Muscle of leg (tissue), 11 donors: Measurements from ENCODE around the gene TATDN3. TPM values are rescaled to one million over a fixed set of nuclear protein-coding genes. Genes with fewer than 3 reads are reported as not detected.
A peak's percentile ranks its signal among the peaks of the same experiment; 100 is the strongest.

ENCODE experiments used
- DNase-seq: peaks from one replicate; pipeline ENCODE4 v3.0.0; 2013
- H3K27ac ChIP-seq: one replicate; pipeline ENCODE4 v1.5.1; 2013; ENCODE audit warnings: mild to moderate bottlenecking, low read length, control low read depth
- H3K27me3 ChIP-seq: one replicate; pipeline ENCODE4 v1.6.1; 2013; ENCODE audit warnings: low read length; ENCODE audit not compliant: control insufficient read depth, insufficient read depth
- H3K36me3 ChIP-seq: one replicate; pipeline ENCODE4 v1.6.1; 2013; ENCODE audit warnings: low read length; ENCODE audit not compliant: control insufficient read depth, insufficient read depth
- H3K4me1 ChIP-seq: one replicate; pipeline ENCODE4 v1.6.1; 2013; ENCODE audit warnings: low read length; ENCODE audit not compliant: control insufficient read depth, insufficient read depth
- H3K4me3 ChIP-seq: one replicate; pipeline ENCODE4 v1.5.1; 2013; ENCODE audit warnings: low read length, control low read depth
- H3K9me3 ChIP-seq: replicated peaks from 2 replicates; pipeline ENCODE4 v1.6.1; 2013; ENCODE audit warnings: low read depth, low read length; ENCODE audit not compliant: control insufficient read depth
- WGBS: methylation state at CpG from one replicate; pipeline ENCODE4 v1.1.5; 2013; ENCODE audit warnings: missing lambda C conversion rate; ENCODE audit not compliant: insufficient coverage; 5-methylcytosine and 5-hydroxymethylcytosine counted together
- polyA plus RNA-seq, 8 donors: library from polyadenylated mRNA; unstranded; fragments of 120-200 nt; gene quantifications; one replicate each; pipeline versions ENCODE4 v1.2.1 to v1.2.3, GENCODE V29; 2013; ENCODE audit warnings: inconsistent platforms in 1 of 8, low replicate concordance in 1 of 8; ENCODE audit not compliant: insufficient read length in 8 of 8, insufficient read depth in 1 of 8
- total RNA-seq: library from RNA; stranded (reverse); fragments of 120-200 nt; gene quantifications from one replicate; pipeline ENCODE4 v1.2.4, GENCODE V29; 2013

Gene TATDN3
- total and polyA plus RNA-seq, 9 donors: 8.6 to 11.9 (median 10.0) TPM

DNA sequence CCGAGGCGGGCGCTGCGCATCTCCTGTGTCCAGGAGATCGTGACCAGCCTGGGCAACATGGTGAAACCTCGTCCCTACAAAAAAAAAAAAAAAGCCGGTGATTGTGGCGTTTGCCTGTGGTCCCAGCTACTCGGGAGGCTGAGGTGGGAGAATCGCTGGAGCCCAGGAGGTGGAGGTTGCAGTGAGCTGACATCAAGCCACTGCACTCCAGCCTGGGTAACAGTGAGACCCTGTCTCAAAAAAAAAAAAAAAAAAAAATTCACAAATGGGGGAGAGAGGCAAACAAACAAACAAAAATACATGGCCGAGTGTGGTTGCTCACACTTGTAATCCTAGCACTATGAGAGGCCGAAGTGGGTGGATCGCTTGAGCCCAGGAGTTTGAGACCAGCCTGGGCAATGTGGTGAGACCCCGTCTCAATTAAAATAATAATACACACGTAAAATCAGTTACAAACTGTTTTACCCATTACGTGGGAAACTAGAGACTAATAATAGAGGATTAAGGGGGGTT, 758 bp downstream of the TATDN3 start:
- peaks cover 9% of the 10 kb centered on the region for H3K4me1 ChIP-seq
- no peak for DNase-seq
- no peaks in the 10 kb centered on the region for H3K9me3 ChIP-seq
- WGBS: 16% methylated on average over 5 of the region's 16 CpGs
- H3K4me3 ChIP-seq: peak overlapping the region; percentile 89
- H3K27me3 ChIP-seq: no peaks in the 10 kb centered on the region
- peak overlapping the region; percentile 97 for H3K27ac ChIP-seq
- H3K36me3 ChIP-seq: no peaks in the 10 kb centered on the region

- DNase-seq: peak; percentile 73
- Histone ChIP-seq H3K9me3 (no peaks in the 10 kb centered on the region), H3K4me3 (no peak overlapping the region), H3K27ac (no peak overlapping the region), H3K36me3 (no peaks in the 10 kb centered on the region), H3K27me3 (no peaks in the 10 kb centered on the region), H3K4me1 (peaks cover 9% of the 10 kb centered on the region)
- WGBS: 100% methylated on average over 1 of the region's 1 CpG
Measured at GRCh38 chr1:212794561-212795014, 2.9 kb downstream of the TATDN3 start.

DNA sequence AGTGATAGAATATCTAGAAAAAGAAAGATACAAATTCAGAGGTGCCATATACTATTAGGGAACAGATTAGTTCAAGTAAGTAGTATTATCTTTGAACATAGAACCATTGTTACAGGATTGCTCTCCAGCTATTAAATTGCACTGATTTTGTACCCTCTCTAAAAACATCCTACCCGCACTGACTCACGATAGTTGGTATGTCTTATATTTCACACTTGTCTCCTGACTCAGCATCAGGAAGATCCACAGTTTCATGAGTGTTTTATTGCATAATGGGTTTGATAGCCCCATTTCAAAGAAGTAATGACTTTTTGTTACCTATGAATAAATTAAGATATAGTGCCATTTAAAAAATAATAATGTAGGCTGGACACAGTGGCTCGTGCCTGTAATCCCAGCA, 6.0 kb downstream of the TATDN3 start:
- Histone ChIP-seq H3K9me3 (no peaks in the 10 kb centered on the region), H3K4me1 (peaks cover 2% of the 10 kb centered on the region), H3K27ac (no peak overlapping the region), H3K4me3 (no peak overlapping the region), H3K27me3 (no peaks in the 10 kb centered on the region), H3K36me3 (peaks cover 5% of the 10 kb centered on the region)
- no peak for DNase-seq
- WGBS: no CpG with 5 or more reads among the region's 3 CpGs

GRCh38 chr1:212805767-212806166, 14.1 kb downstream of the TATDN3 start:
- H3K27me3 ChIP-seq: no peaks in the 10 kb centered on the region
- DNase-seq: no peak
- H3K27ac ChIP-seq: no peak overlapping the region
- no peak overlapping the region for H3K4me3 ChIP-seq
- no peaks in the 10 kb centered on the region for H3K9me3 ChIP-seq
- no CpG with 5 or more reads among the region's 3 CpGs for WGBS
- peaks cover 2% of the 10 kb centered on the region for H3K36me3 ChIP-seq
- H3K4me1 ChIP-seq: no peaks in the 10 kb centered on the region

DNA sequence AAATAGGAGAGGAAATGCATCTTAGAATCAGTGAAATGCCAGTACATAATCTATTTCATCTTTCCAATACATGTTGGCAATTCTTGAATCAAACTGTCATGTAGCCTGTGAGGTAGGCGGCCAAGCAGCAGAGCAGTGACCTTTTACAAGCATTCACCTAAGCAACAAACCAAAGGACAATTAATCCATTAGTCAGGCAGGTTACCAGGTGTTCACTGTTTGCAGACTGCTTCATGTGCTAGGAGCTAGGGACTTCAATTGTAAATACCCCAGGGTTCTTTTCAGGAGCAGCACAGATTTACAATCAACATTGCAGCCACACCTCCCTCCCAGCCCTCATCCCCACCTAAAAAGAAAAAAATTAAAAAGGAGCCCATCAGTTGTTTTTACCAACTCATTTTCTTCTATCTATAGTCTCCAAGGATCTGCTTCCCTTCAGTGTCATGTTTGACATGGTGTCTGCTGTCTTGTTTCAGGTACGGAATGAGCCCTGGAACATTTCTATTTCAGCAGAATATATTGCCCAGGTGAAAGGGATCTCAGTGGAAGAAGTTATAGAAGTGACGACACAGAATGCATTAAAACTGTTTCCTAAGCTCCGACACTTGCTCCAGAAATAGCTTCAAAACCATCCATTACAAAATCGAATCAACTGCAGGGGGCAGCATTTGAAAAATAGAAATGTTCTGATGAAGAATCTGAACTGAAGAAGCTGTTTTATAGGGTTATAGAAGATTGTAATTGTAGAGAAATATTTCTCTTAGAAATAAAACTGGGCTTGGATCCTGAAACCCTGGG, 23.0 kb downstream of the TATDN3 start:
- Histone ChIP-seq H3K36me3 (no peaks in the 10 kb centered on the region), H3K9me3 (no peaks in the 10 kb centered on the region), H3K27me3 (no peaks in the 10 kb centered on the region), H3K4me3 (no peak overlapping the region), H3K27ac (no peak overlapping the region), H3K4me1 (no peaks in the 10 kb centered on the region)
- WGBS: 78% methylated on average over 1 of the region's 5 CpGs
- peak; percentile 62 for DNase-seq

- Histone ChIP-seq H3K4me3 (no peak overlapping the region), H3K36me3 (no peaks in the 10 kb centered on the region), H3K9me3 (no peaks in the 10 kb centered on the region), H3K27me3 (no peaks in the 10 kb centered on the region), H3K4me1 (no peaks in the 10 kb centered on the region), H3K27ac (no peak overlapping the region)
- DNase-seq: no peak
- WGBS: 84% methylated on average over 3 of the region's 3 CpGs
Measured at GRCh38 chr1:212816567-212817278, 25.0 kb downstream of the TATDN3 start.

DNA sequence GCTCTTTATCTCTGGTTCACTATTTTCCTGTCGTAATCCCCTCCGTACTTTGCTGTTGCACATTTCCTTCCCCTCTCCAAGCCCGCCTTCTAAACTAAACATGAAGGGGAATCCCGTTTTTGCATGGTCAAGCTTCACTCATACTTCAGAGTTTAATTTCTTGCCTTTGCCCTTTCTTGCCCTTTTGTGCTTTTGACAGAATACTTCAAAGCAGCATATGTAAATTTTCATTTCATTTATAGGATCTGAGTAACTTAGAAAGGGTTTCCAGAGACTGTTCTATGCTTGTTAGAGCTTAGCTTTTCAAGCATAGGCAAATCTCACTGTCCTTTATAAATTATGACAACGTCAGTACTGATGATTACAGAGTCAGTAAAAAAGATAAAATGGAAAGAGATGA, 28.0 kb downstream of the TATDN3 start:
- Histone ChIP-seq H3K4me3 (no peak overlapping the region), H3K4me1 (no peaks in the 10 kb centered on the region), H3K36me3 (no peaks in the 10 kb centered on the region), H3K9me3 (no peaks in the 10 kb centered on the region), H3K27me3 (no peaks in the 10 kb centered on the region), H3K27ac (no peak overlapping the region)
- DNase-seq: peak; percentile 1
- 65% methylated on average over 3 of the region's 5 CpGs for WGBS

DNA sequence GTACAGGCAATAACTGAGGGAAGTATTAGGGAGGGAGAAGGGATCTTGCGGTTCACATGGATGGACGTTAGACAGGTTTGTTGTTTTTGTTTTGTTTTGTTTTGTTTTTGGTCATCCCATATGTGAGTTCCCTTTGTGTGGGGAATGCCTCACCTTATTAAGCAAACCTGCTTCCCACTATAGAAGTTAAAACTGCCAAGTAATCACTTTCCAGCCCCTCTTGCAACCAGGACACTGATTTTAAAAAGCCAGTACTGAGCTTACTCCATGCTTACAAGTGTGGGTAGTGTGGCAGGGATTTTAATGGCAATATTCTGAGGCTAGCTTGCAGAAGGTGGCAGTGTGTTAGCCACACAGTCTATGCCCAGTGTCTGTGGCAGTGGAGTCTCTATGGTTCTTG, 29.3 kb downstream of the TATDN3 start:
- Histone ChIP-seq H3K4me3 (no peak overlapping the region), H3K9me3 (peaks cover 6% of the 10 kb centered on the region), H3K4me1 (no peaks in the 10 kb centered on the region), H3K36me3 (no peaks in the 10 kb centered on the region), H3K27me3 (no peaks in the 10 kb centered on the region), H3K27ac (no peak overlapping the region)
- no CpG with 5 or more reads among the region's 2 CpGs for WGBS
- no peak for DNase-seq

DNA sequence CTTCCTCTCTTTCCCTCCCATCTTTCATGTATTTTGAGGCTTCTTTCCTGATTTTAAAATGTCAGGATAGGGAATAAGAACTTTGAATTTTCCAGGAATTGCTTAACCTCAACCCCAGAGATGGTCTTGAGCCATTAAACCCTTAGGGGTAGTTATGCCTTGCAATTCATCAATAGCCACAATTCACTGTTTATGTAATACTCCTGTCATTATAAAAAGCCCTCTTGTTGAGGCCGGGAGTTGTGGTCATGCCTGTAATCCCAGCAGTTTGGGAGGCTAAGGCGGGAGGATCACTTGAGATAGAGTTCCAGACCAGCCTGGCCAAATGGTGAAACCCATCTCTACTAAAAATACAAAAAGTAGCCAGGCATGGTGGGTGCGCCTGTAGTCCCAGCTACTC, 31.3 kb downstream of the TATDN3 start:
- peaks cover 8% of the 10 kb centered on the region for H3K9me3 ChIP-seq
- H3K4me1 ChIP-seq: no peaks in the 10 kb centered on the region
- no CpG with 5 or more reads among the region's 3 CpGs for WGBS
- H3K27ac ChIP-seq: no peak overlapping the region
- no peak for DNase-seq
- no peaks in the 10 kb centered on the region for H3K36me3 ChIP-seq
- no peaks in the 10 kb centered on the region for H3K27me3 ChIP-seq
- H3K4me3 ChIP-seq: no peak overlapping the region

DNA sequence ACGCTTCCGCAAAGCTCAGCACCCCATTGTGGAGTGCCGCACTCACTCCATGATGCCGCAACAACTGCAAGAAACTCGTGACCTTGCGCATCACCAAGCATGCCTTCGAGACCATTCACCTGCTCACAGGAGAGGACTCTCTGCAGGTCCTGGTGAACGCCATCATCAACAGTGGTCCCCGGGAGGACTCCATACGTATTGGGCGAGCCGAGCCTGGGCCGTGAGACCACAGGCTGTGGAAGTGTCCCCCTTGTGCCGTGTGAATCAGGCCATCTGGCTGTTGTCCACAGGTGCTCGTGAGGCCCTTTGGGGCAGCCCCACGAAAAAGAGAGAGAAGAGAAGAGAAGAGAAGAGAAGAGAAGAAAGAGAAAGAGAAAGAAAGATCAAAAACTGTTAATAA, 32.5 kb downstream of the TATDN3 start:
- peaks cover 8% of the 10 kb centered on the region for H3K9me3 ChIP-seq
- H3K4me1 ChIP-seq: no peaks in the 10 kb centered on the region
- no peaks in the 10 kb centered on the region for H3K27me3 ChIP-seq
- no peak overlapping the region for H3K27ac ChIP-seq
- H3K36me3 ChIP-seq: no peaks in the 10 kb centered on the region
- no peak for DNase-seq
- WGBS: 93% methylated on average over 15 of the region's 16 CpGs
- H3K4me3 ChIP-seq: no peak overlapping the region
